Measurements from ENCODE around the gene GBA3. TPM values are rescaled to one million over a fixed set of nuclear protein-coding genes. Genes with fewer than 3 reads are reported as not detected.

GBA3 gene
- total RNA-seq, 1 experiment from 2014 or later = not detected

DNA sequence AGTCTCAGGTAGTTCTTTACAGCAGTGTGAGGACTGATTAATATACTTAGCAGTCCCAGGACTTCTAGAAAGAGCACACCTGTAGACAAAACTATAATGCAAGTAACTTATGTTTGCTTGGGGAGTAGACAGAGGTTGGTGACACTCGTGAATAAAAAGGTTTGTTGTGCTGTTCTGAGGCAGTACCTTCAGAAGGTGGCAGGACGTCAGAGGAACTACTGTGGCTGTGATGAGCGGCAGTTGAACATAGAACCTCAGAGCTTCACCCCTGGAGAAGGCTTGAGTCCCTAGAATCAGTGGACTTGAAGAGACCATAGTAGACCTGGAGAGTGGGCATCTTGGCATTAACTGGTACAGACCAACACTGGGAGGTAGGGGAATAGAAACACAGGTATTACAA, 3.3 kb upstream of the GBA3 start:
- Mint-ChIP-seq H3K36me3 (ENCODE audit: insufficient read depth in 1 of 3, low read depth in 3 of 3) (no peaks in the 10 kb centered on the region; a peak in 1 of 7 replicates), H3K4me1 (no peaks in the 10 kb centered on the region), H3K27ac (no peak overlapping the region), H3K27me3 (ENCODE audit: low read depth) (no peaks in the 10 kb centered on the region; the same call in 1 of the 2 replicates), H3K4me3 (no peak overlapping the region), H3K9me3 (no peaks in the 10 kb centered on the region)
- Histone ChIP-seq H3K23ac (ENCODE audit: insufficient read length, low read depth, low read length) (no peak overlapping the region), H3K56ac (ENCODE audit: insufficient read length, low read depth, low read length) (no peak overlapping the region), H3K27me3 (ENCODE audit: insufficient read depth, low read length) (no peaks in the 10 kb centered on the region), H2BK12ac (ENCODE audit: insufficient read length, low read depth, low read length) (no peak overlapping the region), H4K91ac (ENCODE audit: insufficient read length, low read depth, low read length) (no peak overlapping the region), H4K8ac (replicated peaks; ENCODE audit: insufficient read length, low read depth, low read length) (no peak overlapping the region), H3K4me1 (ENCODE audit: insufficient read depth, low read length) (no peaks in the 10 kb centered on the region), H3K27ac (ENCODE audit: insufficient read length, low read depth, low read length) (no peak overlapping the region), H3K18ac (ENCODE audit: insufficient read length, low read depth, low read length) (no peak overlapping the region), H2AK5ac (ENCODE audit: insufficient read length, low read length) (no peak overlapping the region), H3K23me2 (ENCODE audit: insufficient read length, low read depth, low read length, poor library complexity, severe bottlenecking) (no peaks in the 10 kb centered on the region), H3K9ac (ENCODE audit: extremely low read depth, insufficient read length, low read length) (no peak overlapping the region), H4K5ac (ENCODE audit: insufficient read length, low read depth, low read length) (no peak overlapping the region), H2AFZ (ENCODE audit: low read length) (no peak overlapping the region), H3K4me2 (ENCODE audit: insufficient read depth, insufficient read length, low read length) (no peak overlapping the region), H4K20me1 (ENCODE audit: control insufficient read depth, insufficient read depth, insufficient read length) (no peaks in the 10 kb centered on the region), H2BK120ac (ENCODE audit: low read depth, low read length, poor library complexity, severe bottlenecking) (no peak overlapping the region), H3K9me3 (ENCODE audit: control insufficient read depth, low read depth, low read length) (no peaks in the 10 kb centered on the region), H3K4ac (ENCODE audit: low read depth, low read length) (no peak overlapping the region), H3T11ph (ENCODE audit: low read length) (no peak overlapping the region), H2BK5ac (ENCODE audit: insufficient read length, low read length) (no peak overlapping the region), H3K14ac (ENCODE audit: insufficient read depth, low read length) (no peak overlapping the region), H3K79me2 (ENCODE audit: insufficient read depth, low read length) (no peaks in the 10 kb centered on the region), H2BK20ac (ENCODE audit: low read depth, low read length, poor library complexity, severe bottlenecking) (no peak overlapping the region), H2BK15ac (ENCODE audit: low read depth, low read length) (no peak overlapping the region), H3K79me1 (ENCODE audit: insufficient read depth, low read depth, low read length, poor library complexity, severe bottlenecking) (no peaks in the 10 kb centered on the region)
- DNase-seq = no peak
- TF ChIP-seq, protein P1, sequence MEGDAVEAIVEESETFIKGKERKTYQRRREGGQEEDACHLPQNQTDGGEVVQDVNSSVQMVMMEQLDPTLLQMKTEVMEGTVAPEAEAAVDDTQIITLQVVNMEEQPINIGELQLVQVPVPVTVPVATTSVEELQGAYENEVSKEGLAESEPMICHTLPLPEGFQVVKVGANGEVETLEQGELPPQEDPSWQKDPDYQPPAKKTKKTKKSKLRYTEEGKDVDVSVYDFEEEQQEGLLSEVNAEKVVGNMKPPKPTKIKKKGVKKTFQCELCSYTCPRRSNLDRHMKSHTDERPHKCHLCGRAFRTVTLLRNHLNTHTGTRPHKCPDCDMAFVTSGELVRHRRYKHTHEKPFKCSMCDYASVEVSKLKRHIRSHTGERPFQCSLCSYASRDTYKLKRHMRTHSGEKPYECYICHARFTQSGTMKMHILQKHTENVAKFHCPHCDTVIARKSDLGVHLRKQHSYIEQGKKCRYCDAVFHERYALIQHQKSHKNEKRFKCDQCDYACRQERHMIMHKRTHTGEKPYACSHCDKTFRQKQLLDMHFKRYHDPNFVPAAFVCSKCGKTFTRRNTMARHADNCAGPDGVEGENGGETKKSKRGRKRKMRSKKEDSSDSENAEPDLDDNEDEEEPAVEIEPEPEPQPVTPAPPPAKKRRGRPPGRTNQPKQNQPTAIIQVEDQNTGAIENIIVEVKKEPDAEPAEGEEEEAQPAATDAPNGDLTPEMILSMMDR (conservative IDR thresholded peaks at IDR 0.05) = no peak
- WGBS (ENCODE audit: extremely low coverage, insufficient read length, low lambda C conversion rate) = no CpG with 5 or more reads among the region's 3 CpGs
